Hepatocyte (in vitro differentiated cells): ENCODE data around the gene TTC7B. TPM values are rescaled to one million over a fixed set of nuclear protein-coding genes. Genes with fewer than 3 reads are reported as not detected.

Experiments used
- DNase-seq: peaks from one replicate; pipeline ENCODE4 v3.0.0-alpha.2; 2016; ENCODE audit warnings: low spot score
- H2AFZ ChIP-seq: fragments of 200-600 bp; sonication (generic); 2 replicates; pipeline ENCODE4 v1.6.0; 2016; ENCODE audit warnings: antibody characterized with exemption, mild to moderate bottlenecking
- H3K27ac ChIP-seq: fragments of 200-600 bp; sonication (generic); 2 replicates; pipeline ENCODE4 v1.5.1; 2016; ENCODE audit warnings: mild to moderate bottlenecking
- H3K27me3 ChIP-seq: fragments of 200-600 bp; sonication (generic); 2 replicates; pipeline ENCODE4 v1.6.1; 2016
- H3K36me3 ChIP-seq: fragments of 200-600 bp; sonication (generic); replicated peaks from 2 replicates; pipeline ENCODE4 v1.5.1; 2016; ENCODE audit warnings: low read depth; ENCODE audit not compliant: insufficient read depth
- H3K4me1 ChIP-seq: fragments of 200-600 bp; sonication (generic); 2 replicates; pipeline ENCODE4 v1.5.1; 2016; ENCODE audit warnings: mild to moderate bottlenecking, moderate library complexity; ENCODE audit not compliant: insufficient read depth
- H3K4me2 ChIP-seq: fragments of 200-600 bp; sonication (generic); 2 replicates; pipeline ENCODE4 v1.6.0; 2016
- H3K4me3 ChIP-seq: fragments of 200-600 bp; sonication (generic); 2 replicates; pipeline ENCODE4 v1.5.1; 2016; ENCODE audit warnings: mild to moderate bottlenecking
- H3K79me2 ChIP-seq: fragments of 200-600 bp; sonication (generic); 2 replicates; pipeline ENCODE4 v1.6.0; 2017; ENCODE audit warnings: mild to moderate bottlenecking
- H3K9me2 ChIP-seq: fragments of 200-600 bp; sonication (generic); replicated peaks from 2 replicates; pipeline ENCODE4 v1.6.0; 2017; ENCODE audit warnings: mild to moderate bottlenecking; ENCODE audit not compliant: insufficient read depth
- H3K9me3 ChIP-seq: fragments of 200-600 bp; sonication (generic); 2 replicates; pipeline ENCODE4 v1.5.1; 2016; ENCODE audit warnings: low read depth, mild to moderate bottlenecking
- H4K20me1 ChIP-seq: fragments of 200-600 bp; sonication (generic); 2 replicates; pipeline ENCODE4 v1.6.0; 2016; ENCODE audit warnings: mild to moderate bottlenecking; ENCODE audit not compliant: insufficient read depth, poor library complexity, severe bottlenecking
- EZH2 ChIP-seq: fragments of 200-600 bp; sonication (generic); IDR thresholded peaks from 2 replicates; pipeline ENCODE4 v1.6.1; 2016; ENCODE audit warnings: antibody characterized with exemption, mild to moderate bottlenecking, borderline replicate concordance
- EZH2phosphoT487 ChIP-seq: fragments of 200-600 bp; sonication (generic); IDR thresholded peaks from one replicate; pipeline ENCODE4 v1.6.1; 2018; ENCODE audit warnings: antibody characterized with exemption, mild to moderate bottlenecking, low read depth, moderate library complexity; ENCODE audit not compliant: unreplicated experiment, severe bottlenecking
- WGBS: methylation state at CpG from one replicate; pipeline ENCODE4 v1.1.6; 2016; ENCODE audit warnings: low lambda C conversion rate; ENCODE audit errors: missing lambda C conversion rate; 5-methylcytosine and 5-hydroxymethylcytosine counted together
- polyA plus RNA-seq: library from polyadenylated mRNA; unstranded; fragments of >200 nt; fragmentation: Nextera tagmentation; extraction: Ambion mirVana; gene quantifications from 2 replicates; pipeline ENCODE4 v1.2.1, GENCODE V29; 2016
- total RNA-seq: library from RNA; depleted of rRNA; stranded (reverse); fragments of >200 nt; gene quantifications from 2 replicates; pipeline ENCODE4 v1.2.3, GENCODE V29; 2014
- TF ChIP-seq, protein P1 (sequence below): fragments of 200-600 bp; sonication (generic); IDR thresholded peaks from 2 replicates; pipeline ENCODE4 v1.5.1; 2016; ENCODE audit warnings: antibody characterized with exemption, mild to moderate bottlenecking; ENCODE audit not compliant: poor library complexity

Gene TTC7B
- total and polyA plus RNA-seq, 2 experiments from 2014 or later = 10.7 to 25.5 TPM

GRCh38 chr14:90831821-90832220 is 15.6 kb upstream of the TTC7B start:
- H3K9me3 ChIP-seq = no peaks in the 10 kb centered on the region
- H3K4me3 ChIP-seq = no peak overlapping the region
- H3K27me3 ChIP-seq = no peaks in the 10 kb centered on the region
- H3K9me2 ChIP-seq = no peaks in the 10 kb centered on the region
- no peak overlapping the region for H3K4me2 ChIP-seq
- H3K27ac ChIP-seq = no peak overlapping the region
- no peak for DNase-seq
- H4K20me1 ChIP-seq = no peaks in the 10 kb centered on the region
- WGBS = 94% methylated on average over 10 of the region's 10 CpGs
- no peaks in the 10 kb centered on the region for H3K79me2 ChIP-seq
- H3K4me1 ChIP-seq = no peaks in the 10 kb centered on the region
- no peaks in the 10 kb centered on the region for H3K36me3 ChIP-seq
- H2AFZ ChIP-seq = no peak overlapping the region
- TF ChIP-seq, protein P1, sequence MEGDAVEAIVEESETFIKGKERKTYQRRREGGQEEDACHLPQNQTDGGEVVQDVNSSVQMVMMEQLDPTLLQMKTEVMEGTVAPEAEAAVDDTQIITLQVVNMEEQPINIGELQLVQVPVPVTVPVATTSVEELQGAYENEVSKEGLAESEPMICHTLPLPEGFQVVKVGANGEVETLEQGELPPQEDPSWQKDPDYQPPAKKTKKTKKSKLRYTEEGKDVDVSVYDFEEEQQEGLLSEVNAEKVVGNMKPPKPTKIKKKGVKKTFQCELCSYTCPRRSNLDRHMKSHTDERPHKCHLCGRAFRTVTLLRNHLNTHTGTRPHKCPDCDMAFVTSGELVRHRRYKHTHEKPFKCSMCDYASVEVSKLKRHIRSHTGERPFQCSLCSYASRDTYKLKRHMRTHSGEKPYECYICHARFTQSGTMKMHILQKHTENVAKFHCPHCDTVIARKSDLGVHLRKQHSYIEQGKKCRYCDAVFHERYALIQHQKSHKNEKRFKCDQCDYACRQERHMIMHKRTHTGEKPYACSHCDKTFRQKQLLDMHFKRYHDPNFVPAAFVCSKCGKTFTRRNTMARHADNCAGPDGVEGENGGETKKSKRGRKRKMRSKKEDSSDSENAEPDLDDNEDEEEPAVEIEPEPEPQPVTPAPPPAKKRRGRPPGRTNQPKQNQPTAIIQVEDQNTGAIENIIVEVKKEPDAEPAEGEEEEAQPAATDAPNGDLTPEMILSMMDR = no peak
- TF ChIP-seq EZH2phosphoT487 (no peak), EZH2 (no peak)

GRCh38 chr14:90830931-90831701 is 14.9 kb upstream of the TTC7B start:
- H3K4me2 ChIP-seq = no peak overlapping the region
- no peak overlapping the region for H2AFZ ChIP-seq
- no peak overlapping the region for H3K27ac ChIP-seq
- TF ChIP-seq EZH2phosphoT487 = no peak
- TF ChIP-seq EZH2 = no peak
- TF ChIP-seq, protein P1 = no peak
- no peak for DNase-seq
- no peaks in the 10 kb centered on the region for H3K4me1 ChIP-seq
- H3K9me3 ChIP-seq = no peaks in the 10 kb centered on the region
- H3K9me2 ChIP-seq = no peaks in the 10 kb centered on the region
- no peak overlapping the region for H3K4me3 ChIP-seq
- WGBS = 87% methylated on average over 26 of the region's 26 CpGs
- no peaks in the 10 kb centered on the region for H3K36me3 ChIP-seq
- H4K20me1 ChIP-seq = no peaks in the 10 kb centered on the region
- H3K27me3 ChIP-seq = no peaks in the 10 kb centered on the region
- H3K79me2 ChIP-seq = no peaks in the 10 kb centered on the region

DNA sequence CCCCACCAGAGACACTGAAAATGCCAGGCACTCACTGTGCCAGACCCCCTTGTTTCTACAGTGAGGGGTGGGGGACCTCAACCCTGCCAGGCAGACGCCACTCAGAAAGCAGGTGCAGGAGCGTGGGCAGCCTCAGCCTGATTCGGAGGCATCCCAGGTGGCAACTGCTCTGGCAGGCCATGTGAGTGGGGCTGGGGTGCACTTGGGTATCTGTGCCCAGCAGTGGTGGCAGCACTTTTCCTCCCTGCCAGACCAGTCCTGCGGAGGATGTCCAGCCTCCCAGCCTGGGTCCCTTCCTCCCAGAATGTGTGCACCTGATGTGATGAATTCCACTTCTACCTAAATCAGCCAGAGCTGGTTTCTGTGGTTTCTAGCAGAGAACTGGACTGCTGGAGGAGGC is 13.4 kb upstream of the TTC7B start:
- H3K9me2 ChIP-seq = no peaks in the 10 kb centered on the region
- no peaks in the 10 kb centered on the region for H3K27me3 ChIP-seq
- 97% methylated on average over 4 of the region's 4 CpGs for WGBS
- H3K36me3 ChIP-seq = no peaks in the 10 kb centered on the region
- no peaks in the 10 kb centered on the region for H3K4me1 ChIP-seq
- no peaks in the 10 kb centered on the region for H3K9me3 ChIP-seq
- no peak overlapping the region for H3K27ac ChIP-seq
- H4K20me1 ChIP-seq = no peaks in the 10 kb centered on the region
- no peak for DNase-seq
- no peak for TF ChIP-seq EZH2
- no peak for TF ChIP-seq EZH2phosphoT487
- TF ChIP-seq, protein P1 = no peak
- H3K4me3 ChIP-seq = no peak overlapping the region
- H3K79me2 ChIP-seq = no peaks in the 10 kb centered on the region
- H2AFZ ChIP-seq = no peak overlapping the region
- no peak overlapping the region for H3K4me2 ChIP-seq
